HFFc6 (cell line): ENCODE measurements around the gene SAXO1. TPM values are rescaled to one million over a fixed set of nuclear protein-coding genes. Genes with fewer than 3 reads are reported as not detected.
A peak's percentile ranks its signal among the peaks of the same experiment; 100 is the strongest.
"Not testable (repeated sequence)": the region's sequence is repeated elsewhere in the genome, so short reads cannot be mapped to it uniquely, and the experiment has no call there.

ENCODE experiments used
- DNase-seq: peaks from one replicate; pipeline ENCODE4 v3.0.0-alpha.2; 2018
- H3K27ac Mint-ChIP-seq: 2 replicates; pipeline ENCODE4 v1.8.0; 2020; ENCODE audit warnings: mild to moderate bottlenecking, mixed read lengths
- H3K27me3 Mint-ChIP-seq: 2 replicates; pipeline ENCODE4 v1.8.0; 2021; ENCODE audit warnings: mild to moderate bottlenecking, moderate library complexity, mixed read lengths; ENCODE audit not compliant: insufficient read depth
- H3K36me3 Mint-ChIP-seq: 2 replicates; pipeline ENCODE4 v1.8.0; 2021; ENCODE audit warnings: low read depth, mixed read lengths
- H3K4me1 Mint-ChIP-seq: 2 replicates; pipeline ENCODE4 v1.8.0; 2020; ENCODE audit warnings: low read depth, mixed read lengths
- H3K4me3 Mint-ChIP-seq: 2 replicates; pipeline ENCODE4 v1.8.0; 2020; ENCODE audit warnings: mild to moderate bottlenecking, moderate library complexity, mixed read lengths
- H3K9me3 Mint-ChIP-seq: 2 replicates; pipeline ENCODE4 v1.8.0; 2020; ENCODE audit warnings: mild to moderate bottlenecking, mixed read lengths
- CTCF ChIP-seq: fragments of 200-600 bp; sonication (generic); IDR thresholded peaks from 2 replicates; pipeline ENCODE4 v1.5.0; 2021; ENCODE audit warnings: antibody characterized with exemption, mild to moderate bottlenecking
- total RNA-seq, 6 experiments: library from RNA; stranded (reverse); fragmentation: NEBNext Ultra II Directional; extraction: Animal tissue kit (Norgen Biotek cat#: 25700); gene quantifications; 2 replicates in 1 of 6; 3 replicates in 5 of 6; pipeline ENCODE4 v1.2.3, GENCODE V29; 2021

The SAXO1 gene
- total RNA-seq, 6 experiments from 2014 or later, result not detected

GRCh38 chr9:19028835-19029451, 4.1 kb downstream of the SAXO1 start:
- H3K27ac Mint-ChIP-seq, result no peak overlapping the region
- TF ChIP-seq CTCF, result peak; percentile 94
- no peaks in the 10 kb centered on the region for H3K36me3 Mint-ChIP-seq
- H3K9me3 Mint-ChIP-seq, result no peaks in the 10 kb centered on the region
- DNase-seq, result peak; percentile 64
- peaks cover 25% of the 10 kb centered on the region for H3K4me1 Mint-ChIP-seq
- no peak overlapping the region for H3K4me3 Mint-ChIP-seq
- no peaks in the 10 kb centered on the region; the same call in 1 of the 2 replicates for H3K27me3 Mint-ChIP-seq

GRCh38 chr9:19027825-19028224, 5.2 kb downstream of the SAXO1 start:
- peaks cover 25% of the 10 kb centered on the region for H3K4me1 Mint-ChIP-seq
- H3K36me3 Mint-ChIP-seq, result no peaks in the 10 kb centered on the region
- no peak overlapping the region for H3K4me3 Mint-ChIP-seq
- peaks cover 1% of the 10 kb centered on the region; the same call in 1 of the 2 replicates for H3K27me3 Mint-ChIP-seq
- H3K9me3 Mint-ChIP-seq, result no peaks in the 10 kb centered on the region
- no peak overlapping the region for H3K27ac Mint-ChIP-seq
- no peak for TF ChIP-seq CTCF
- no peak for DNase-seq

GRCh38 chr9:19026375-19026774, 6.6 kb downstream of the SAXO1 start:
- Mint-ChIP-seq H3K27me3 (peaks cover 5% of the 10 kb centered on the region; the same call in 1 of the 2 replicates), H3K4me3 (no peak overlapping the region), H3K4me1 (peaks cover 25% of the 10 kb centered on the region), H3K27ac (no peak overlapping the region), H3K36me3 (no peaks in the 10 kb centered on the region), H3K9me3 (peaks cover 7% of the 10 kb centered on the region; the same call in 1 of the 2 replicates)
- TF ChIP-seq CTCF, result no peak
- no peak for DNase-seq

GRCh38 chr9:19023078-19023477, 9.9 kb downstream of the SAXO1 start:
- H3K36me3 Mint-ChIP-seq, result no peaks in the 10 kb centered on the region
- TF ChIP-seq CTCF, result no peak
- DNase-seq, result no peak
- peaks cover 12% of the 10 kb centered on the region; the same call in 1 of the 2 replicates for H3K27me3 Mint-ChIP-seq
- no peak overlapping the region for H3K4me3 Mint-ChIP-seq
- no peaks in the 10 kb centered on the region for H3K4me1 Mint-ChIP-seq
- H3K27ac Mint-ChIP-seq, result no peak overlapping the region
- peaks cover 8% of the 10 kb centered on the region; the same call in 1 of the 2 replicates for H3K9me3 Mint-ChIP-seq

GRCh38 chr9:19022206-19022605, 10.8 kb downstream of the SAXO1 start:
- TF ChIP-seq CTCF, result no peak
- no peak overlapping the region for H3K27ac Mint-ChIP-seq
- H3K4me1 Mint-ChIP-seq, result no peaks in the 10 kb centered on the region
- no peak overlapping the region for H3K4me3 Mint-ChIP-seq
- no peak for DNase-seq
- peaks cover 8% of the 10 kb centered on the region; the same call in 1 of the 2 replicates for H3K9me3 Mint-ChIP-seq
- H3K36me3 Mint-ChIP-seq, result no peaks in the 10 kb centered on the region
- H3K27me3 Mint-ChIP-seq, result peaks cover 12% of the 10 kb centered on the region; the same call in 1 of the 2 replicates

- H3K36me3 Mint-ChIP-seq, DNase-seq, H3K27ac Mint-ChIP-seq, H3K4me1 Mint-ChIP-seq, H3K9me3 Mint-ChIP-seq, H3K4me3 Mint-ChIP-seq: not testable (repeated sequence)
- peaks cover 12% of the 10 kb centered on the region; the same call in 1 of the 2 replicates for H3K27me3 Mint-ChIP-seq
Observed at GRCh38 chr9:19021649-19022048, 11.4 kb downstream of the SAXO1 start.
